HCT116 (cell line): ENCODE results near the gene RACK1. TPM values are rescaled to one million over a fixed set of nuclear protein-coding genes. Genes with fewer than 3 reads are reported as not detected.

ENCODE experiments used
- ATAC-seq: fragments of 200-7000 bp; cut with Tn5 transposase; 2 replicates; pipeline ENCODE4 v1.9.1; 2020; ENCODE audit warnings: mild to moderate bottlenecking, moderate library complexity
- BruUV-seq: library from RNA; stranded (reverse); fragments of 400-500 nt; replicated peaks from 2 replicates; lab custom pipeline; 2021; lab: Mats Ljungman, UMichigan
- CTCF ChIA-PET: fragments of 300-600 bp; sonication (Branson Sonifier 250); formaldehyde crosslinking; loops from one replicate; lab custom pipeline; 2021; ENCODE audit warnings: antibody characterized with exemption; lab: Charles Lee
- POLR2A ChIA-PET: fragments of 300-600, 350-600 bp; sonication (Branson Sonifier 250); formaldehyde crosslinking; loops from one replicate; lab custom pipeline; 2021; ENCODE audit warnings: antibody characterized with exemption; lab: Charles Lee
- RAD21 ChIA-PET, 2 experiments: fragments of 300-600 bp; sonication (Branson Sonifier 250); formaldehyde crosslinking; loops; one replicate each; lab custom pipeline; 2023; ENCODE audit warnings: low total read pairs in 2 of 2; ENCODE audit not compliant: uncharacterized antibody in 2 of 2, unreplicated experiment in 2 of 2, low non-redundant PET in 1 of 2; lab: Charles Lee
- DNase-seq: peaks from one replicate; pipeline ENCODE4 v3.0.0-alpha.2; 2010; ENCODE audit warnings: low read depth, low spot score
- H2AFZ ChIP-seq: fragments of 200-600 bp; shearing (Covaris generic), sonication (generic); 2 replicates; pipeline ENCODE4 v1.6.1; 2017; ENCODE audit warnings: low read depth, mixed run types, mixed read lengths, antibody characterized with exemption, low read length; ENCODE audit not compliant: poor library complexity, severe bottlenecking
- H3K27ac ChIP-seq: 2 replicates; pipeline ENCODE4 v1.5.1; 2012; ENCODE audit warnings: low read depth, low read length
- H3K27me3 ChIP-seq: fragments of 200-600 bp; sonication (generic); 2 replicates; pipeline ENCODE4 v1.6.1; 2016; ENCODE audit warnings: mixed run types, low read length, mixed read lengths; ENCODE audit not compliant: insufficient read depth
- H3K36me3 ChIP-seq, 2 experiments: fragments of 200-500 bp in 1 of 2; fragments of 200-600 bp in 1 of 2; sonication (Bioruptor generic) in 1 of 2; sonication (generic) in 1 of 2; 2 replicates each; pipeline versions ENCODE4 v1.5.1 to v1.6.1; 2014 to 2016; ENCODE audit warnings: low read length in 2 of 2, inconsistent platforms in 1 of 2, mixed read lengths in 1 of 2, mixed run types in 1 of 2; ENCODE audit not compliant: insufficient read depth in 2 of 2, control insufficient read depth in 1 of 2
- H3K4me1 ChIP-seq, 2 experiments: fragments of 200-600 bp in 1 of 2; sonication (generic) in 1 of 2; 2 replicates each; pipeline versions ENCODE4 v1.5.1 to v1.6.1; 2012 to 2017; ENCODE audit warnings: low read length in 2 of 2, inconsistent platforms in 1 of 2, mild to moderate bottlenecking in 1 of 2, mixed read lengths in 1 of 2, mixed run types in 1 of 2, moderate library complexity in 1 of 2; ENCODE audit not compliant: insufficient read depth in 2 of 2, control insufficient read depth in 1 of 2
- H3K4me2 ChIP-seq: fragments of 200-600 bp; sonication (generic); 2 replicates; pipeline ENCODE4 v1.6.1; 2017; ENCODE audit warnings: mixed run types, low read length, mixed read lengths
- H3K4me3 ChIP-seq, 2 experiments: fragments of 200-600 bp in 1 of 2; sonication (generic) in 1 of 2; replicated peaks in 1 of 2; 2 replicates each; pipeline ENCODE4 v1.5.1; 2011 to 2016; ENCODE audit warnings: low read length in 2 of 2, control low read depth in 1 of 2, low read depth in 1 of 2, mild to moderate bottlenecking in 1 of 2, mixed read lengths in 1 of 2, mixed run types in 1 of 2
- H3K79me2 ChIP-seq: fragments of 200-600 bp; sonication (generic); 2 replicates; pipeline ENCODE4 v1.6.1; 2017; ENCODE audit warnings: mild to moderate bottlenecking, mixed run types, low read length, moderate library complexity, mixed read lengths; ENCODE audit not compliant: insufficient read depth
- H3K9ac ChIP-seq: fragments of 200-600 bp; sonication (generic); 2 replicates; pipeline ENCODE4 v1.6.1; 2016; ENCODE audit warnings: low read length, mixed read lengths
- H3K9me2 ChIP-seq: fragments of 200-600 bp; sonication (generic), shearing (Covaris generic); 2 replicates; pipeline ENCODE4 v1.6.1; 2017; ENCODE audit warnings: mixed run types, mild to moderate bottlenecking, moderate library complexity; ENCODE audit not compliant: insufficient read depth
- H3K9me3 ChIP-seq, 2 experiments: fragments of 200-500 bp in 1 of 2; fragments of 200-600 bp in 1 of 2; sonication (Bioruptor generic) in 1 of 2; sonication (generic) in 1 of 2; 2 replicates each; pipeline ENCODE4 v1.6.1; 2014 to 2017; ENCODE audit warnings: low read length in 2 of 2, mixed read lengths in 2 of 2, inconsistent platforms in 1 of 2, low read depth in 1 of 2, mild to moderate bottlenecking in 1 of 2, mixed run types in 1 of 2, moderate library complexity in 1 of 2; ENCODE audit not compliant: control insufficient read depth in 1 of 2, insufficient read depth in 1 of 2
- H4K20me1 ChIP-seq: fragments of 200-600 bp; sonication (generic), shearing (Covaris generic); 2 replicates; pipeline ENCODE4 v1.6.1; 2017; ENCODE audit warnings: mixed run types, mild to moderate bottlenecking, moderate library complexity; ENCODE audit not compliant: insufficient read depth
- JUND ChIP-seq: IDR thresholded peaks from 2 replicates; pipeline ENCODE4 v1.6.1; 2012
- intact Hi-C: fragments of 100-400 bp; cut with micrococcal nuclease; formaldehyde crosslinking; loops from 2 replicates; pipeline ENCODE4 v1.10.0; 2022
- total RNA-seq: library from RNA; stranded (reverse); gene quantifications from one replicate; pipeline ENCODE4 v1.2.1, GENCODE V29; 2021; ENCODE audit not compliant: unreplicated experiment
- TF ChIP-seq, protein P1 (sequence below): IDR thresholded peaks from 2 replicates; pipeline ENCODE4 v1.6.1; 2011; ENCODE audit warnings: mild to moderate bottlenecking, low read length, moderate library complexity; ENCODE audit not compliant: insufficient replicate concordance; ENCODE audit errors: extremely low read depth
- TF ChIP-seq, protein P2 (sequence below), 3 experiments: fragments of 200-600 bp in 1 of 3; sonication (generic) in 1 of 3; IDR thresholded peaks in 2 of 3; conservative IDR thresholded peaks in 1 of 3; 2 replicates each; pipeline ENCODE4 v1.5.1; 2012 to 2017; ENCODE audit warnings: low read depth in 2 of 3, low read length in 2 of 3, antibody characterized with exemption in 1 of 3, borderline replicate concordance in 1 of 3, control low read depth in 1 of 3, mild to moderate bottlenecking in 1 of 3, mixed read lengths in 1 of 3, mixed run types in 1 of 3, moderate library complexity in 1 of 3; ENCODE audit not compliant: insufficient read depth in 1 of 3

The RACK1 gene
- total RNA-seq, 1 experiment from 2014 or later = 2,432 TPM

DNA sequence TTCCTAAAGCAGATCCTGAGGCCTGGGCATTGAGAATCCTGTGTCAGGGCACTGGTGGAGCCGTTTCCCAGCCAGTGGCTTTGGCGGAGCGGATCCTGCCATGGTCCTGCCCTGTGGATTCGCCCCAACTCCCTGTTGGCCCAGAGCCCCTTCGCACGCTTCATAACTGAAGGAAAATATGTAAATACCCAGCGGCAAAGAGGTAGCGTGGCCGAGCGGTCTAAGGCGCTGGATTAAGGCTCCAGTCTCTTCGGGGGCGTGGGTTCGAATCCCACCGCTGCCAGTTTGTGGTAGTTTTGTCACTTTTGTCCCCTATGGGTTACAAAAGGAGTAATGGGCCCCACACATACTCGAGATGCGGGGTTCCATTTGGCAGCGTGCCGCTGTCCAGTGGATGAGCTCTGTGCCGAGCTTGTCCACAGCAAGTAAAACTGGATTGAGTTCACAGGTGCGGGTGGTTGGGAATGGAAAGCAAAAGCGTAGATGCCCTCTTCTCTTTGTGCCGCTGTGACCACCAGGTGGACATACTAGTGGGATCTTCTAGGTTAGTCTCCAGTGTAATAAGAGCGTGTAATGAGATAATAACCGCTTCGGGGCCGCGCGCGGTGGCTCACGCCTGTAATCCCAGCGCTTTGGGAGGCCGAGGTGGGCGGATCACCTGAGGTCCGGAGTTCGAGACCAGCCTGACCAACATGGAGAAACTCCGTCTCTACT, 56.0 kb downstream of the RACK1 start:
- Histone ChIP-seq H4K20me1 (no peaks in the 10 kb centered on the region), H2AFZ (peak overlapping the region; percentile 93), H3K27ac (peak overlapping the region; percentile 67), H3K4me1 (peaks cover 23 to 56% of the 10 kb centered on the region in 2 experiments), H3K9ac (peak overlapping the region; percentile 45), H3K36me3 (no peaks in the 10 kb centered on the region), H3K27me3 (no peaks in the 10 kb centered on the region), H3K4me2 (peak overlapping the region; percentile 90), H3K9me2 (no peaks in the 10 kb centered on the region), H3K4me3 (peak overlapping the region; percentile 29 to 42), H3K9me3 (no peaks in the 10 kb centered on the region), H3K79me2 (0 out of 2 replicates have a peak, but pooled peaks cover 6% of the 10 kb centered on the region)
- TF ChIP-seq, protein P1, sequence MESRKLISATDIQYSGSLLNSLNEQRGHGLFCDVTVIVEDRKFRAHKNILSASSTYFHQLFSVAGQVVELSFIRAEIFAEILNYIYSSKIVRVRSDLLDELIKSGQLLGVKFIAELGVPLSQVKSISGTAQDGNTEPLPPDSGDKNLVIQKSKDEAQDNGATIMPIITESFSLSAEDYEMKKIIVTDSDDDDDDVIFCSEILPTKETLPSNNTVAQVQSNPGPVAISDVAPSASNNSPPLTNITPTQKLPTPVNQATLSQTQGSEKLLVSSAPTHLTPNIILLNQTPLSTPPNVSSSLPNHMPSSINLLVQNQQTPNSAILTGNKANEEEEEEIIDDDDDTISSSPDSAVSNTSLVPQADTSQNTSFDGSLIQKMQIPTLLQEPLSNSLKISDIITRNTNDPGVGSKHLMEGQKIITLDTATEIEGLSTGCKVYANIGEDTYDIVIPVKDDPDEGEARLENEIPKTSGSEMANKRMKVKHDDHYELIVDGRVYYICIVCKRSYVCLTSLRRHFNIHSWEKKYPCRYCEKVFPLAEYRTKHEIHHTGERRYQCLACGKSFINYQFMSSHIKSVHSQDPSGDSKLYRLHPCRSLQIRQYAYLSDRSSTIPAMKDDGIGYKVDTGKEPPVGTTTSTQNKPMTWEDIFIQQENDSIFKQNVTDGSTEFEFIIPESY = peak; percentile 51
- no peak for TF ChIP-seq JUND
- TF ChIP-seq, protein P2, sequence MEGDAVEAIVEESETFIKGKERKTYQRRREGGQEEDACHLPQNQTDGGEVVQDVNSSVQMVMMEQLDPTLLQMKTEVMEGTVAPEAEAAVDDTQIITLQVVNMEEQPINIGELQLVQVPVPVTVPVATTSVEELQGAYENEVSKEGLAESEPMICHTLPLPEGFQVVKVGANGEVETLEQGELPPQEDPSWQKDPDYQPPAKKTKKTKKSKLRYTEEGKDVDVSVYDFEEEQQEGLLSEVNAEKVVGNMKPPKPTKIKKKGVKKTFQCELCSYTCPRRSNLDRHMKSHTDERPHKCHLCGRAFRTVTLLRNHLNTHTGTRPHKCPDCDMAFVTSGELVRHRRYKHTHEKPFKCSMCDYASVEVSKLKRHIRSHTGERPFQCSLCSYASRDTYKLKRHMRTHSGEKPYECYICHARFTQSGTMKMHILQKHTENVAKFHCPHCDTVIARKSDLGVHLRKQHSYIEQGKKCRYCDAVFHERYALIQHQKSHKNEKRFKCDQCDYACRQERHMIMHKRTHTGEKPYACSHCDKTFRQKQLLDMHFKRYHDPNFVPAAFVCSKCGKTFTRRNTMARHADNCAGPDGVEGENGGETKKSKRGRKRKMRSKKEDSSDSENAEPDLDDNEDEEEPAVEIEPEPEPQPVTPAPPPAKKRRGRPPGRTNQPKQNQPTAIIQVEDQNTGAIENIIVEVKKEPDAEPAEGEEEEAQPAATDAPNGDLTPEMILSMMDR (IDR thresholded peaks at IDR 0.05 in 2 of 3, conservative IDR thresholded peaks at IDR 0.05 in 1 of 3; ENCODE audit: borderline replicate concordance in 1 of 3, insufficient read depth in 1 of 3, low read depth in 2 of 3, low read length in 2 of 3) = peak in 2 of 3 experiments; percentile 31 to 32; a peak in 3 of 6 replicates
- ChIA-PET POLR2A (interaction anchor here (0.7 to 3.2 kb wide), 8 partner anchors 14 to 49 kb away, joined by 3 to 13 read pairs (median 4); partner anchors contain the start of genes TRIM41 and TRIM7), CTCF (interaction anchor here (0.9 kb wide), 1 partner anchor 14 kb away, joined by 6 read pairs; no protein-coding TSS in a partner anchor), RAD21 (no interaction called here)
- intact Hi-C loops = loop anchor here (1.0 to 2.0 kb wide), 4 partner anchors 15 to 35 kb away; no protein-coding TSS in a partner anchor
- BruUV-seq = no TSS peak
- ATAC-seq (peak; percentile 40), DNase-seq (peak; percentile 86)
